Natural killer cell (primary cell): ENCODE data around the gene MORN1. TPM values are rescaled to one million over a fixed set of nuclear protein-coding genes. Genes with fewer than 3 reads are reported as not detected.
A peak's percentile ranks its signal among the peaks of the same experiment; 100 is the strongest.

Experiments
- ATAC-seq, 3 donors: fragments of 150-1000 bp in 2 of 3; fragments of 200-7000 bp in 1 of 3; cut with Tn5 transposase; 1 replicate in 1 of 3; 2 replicates in 2 of 3; pipeline ENCODE4 v1.10.0; 2021; ENCODE audit warnings: mild to moderate bottlenecking in 2 of 3, moderate library complexity in 2 of 3
- DNase-seq, 2 donors: peaks; one replicate each; pipeline versions ENCODE4 v3.0.0 to v3.0.0-alpha.2; 2013 to 2021; ENCODE audit warnings: mixed read lengths in 1 of 2
- H3K27ac ChIP-seq: one replicate; pipeline ENCODE4 v1.5.1; 2013; ENCODE audit warnings: mild to moderate bottlenecking, low read length
- H3K27me3 ChIP-seq: one replicate; pipeline ENCODE4 v1.6.1; 2013; ENCODE audit warnings: low read length; ENCODE audit not compliant: control insufficient read depth, insufficient read depth
- H3K36me3 ChIP-seq: one replicate; pipeline ENCODE4 v1.6.1; 2013; ENCODE audit warnings: low read length; ENCODE audit not compliant: control insufficient read depth, insufficient read depth
- H3K4me1 ChIP-seq: one replicate; pipeline ENCODE4 v1.6.1; 2013; ENCODE audit warnings: low read length; ENCODE audit not compliant: control insufficient read depth, insufficient read depth
- H3K4me3 ChIP-seq: one replicate; pipeline ENCODE4 v1.5.1; 2013; ENCODE audit warnings: low read length
- H3K9me3 ChIP-seq: one replicate; pipeline ENCODE4 v1.6.1; 2013; ENCODE audit warnings: low read length; ENCODE audit not compliant: control insufficient read depth, insufficient read depth
- H3K27ac Mint-ChIP-seq, 2 donors: one replicate each; pipeline ENCODE4 v1.8.0; 2022; ENCODE audit warnings: mild to moderate bottlenecking in 2 of 2, mixed read lengths in 2 of 2, moderate library complexity in 1 of 2
- H3K27me3 Mint-ChIP-seq, 2 donors: one replicate each; pipeline ENCODE4 v1.8.0; 2022; ENCODE audit warnings: low read depth in 2 of 2, mixed read lengths in 2 of 2
- H3K36me3 Mint-ChIP-seq: one replicate; pipeline ENCODE4 v1.8.0; 2022; ENCODE audit warnings: mixed read lengths
- H3K4me1 Mint-ChIP-seq, 2 donors: one replicate each; pipeline ENCODE4 v1.8.0; 2022; ENCODE audit warnings: mixed read lengths in 2 of 2
- H3K4me3 Mint-ChIP-seq: one replicate; pipeline ENCODE4 v1.8.0; 2022; ENCODE audit warnings: mild to moderate bottlenecking, moderate library complexity, mixed read lengths
- H3K9me3 Mint-ChIP-seq, 2 donors: one replicate each; pipeline ENCODE4 v1.8.0; 2022; ENCODE audit warnings: mixed read lengths in 2 of 2
- WGBS: methylation state at CpG from one replicate; pipeline ENCODE4 v1.1.7; 2013; ENCODE audit warnings: missing lambda C conversion rate; ENCODE audit not compliant: insufficient coverage; 5-methylcytosine and 5-hydroxymethylcytosine counted together
- intact Hi-C: fragments of 100-400 bp; cut with micrococcal nuclease; formaldehyde crosslinking; loops from one replicate; pipeline ENCODE4 v1.14.2; 2022
- total RNA-seq, 4 donors: library from RNA; stranded (reverse); fragments of 120-200 nt in 1 of 4; gene quantifications; one replicate each; pipeline versions ENCODE4 v1.2.3 to v1.2.4, GENCODE V29; 2013 to 2022
- TF ChIP-seq, protein P1 (sequence below): fragments of 200-600 bp; IDR thresholded peaks from one replicate; pipeline ENCODE4 v1.8.0; 2022; ENCODE audit warnings: antibody characterized with exemption

Gene MORN1
- total RNA-seq, 3 donors from 2014 or later (not counting 1 experiment from before 2014, with no cell fraction given) = 8.0 to 9.3 (median 8.8) TPM

- DNase-seq (no peak), ATAC-seq (no peak)
- H3K4me3 Mint-ChIP-seq = peak overlapping the region; percentile 92
- no peaks in the 10 kb centered on the region for H3K9me3 Mint-ChIP-seq
- Histone ChIP-seq H3K27ac (no peak overlapping the region), H3K36me3 (no peaks in the 10 kb centered on the region), H3K9me3 (no peaks in the 10 kb centered on the region), H3K4me3 (no peak overlapping the region), H3K4me1 (peaks cover 68% of the 10 kb centered on the region), H3K27me3 (no peaks in the 10 kb centered on the region)
- 76% methylated on average over 9 of the region's 9 CpGs for WGBS
- peaks cover 54 to 67% of the 10 kb centered on the region in 2 donors for H3K4me1 Mint-ChIP-seq
- intact Hi-C loops = loop anchor here (1.0 to 2.0 kb wide), 3 partner anchors 12 to 55 kb away; no protein-coding TSS in a partner anchor
- peak overlapping the region; percentile 95 to 97 for H3K27ac Mint-ChIP-seq
- H3K36me3 Mint-ChIP-seq = no peaks in the 10 kb centered on the region
- TF ChIP-seq, protein P1, sequence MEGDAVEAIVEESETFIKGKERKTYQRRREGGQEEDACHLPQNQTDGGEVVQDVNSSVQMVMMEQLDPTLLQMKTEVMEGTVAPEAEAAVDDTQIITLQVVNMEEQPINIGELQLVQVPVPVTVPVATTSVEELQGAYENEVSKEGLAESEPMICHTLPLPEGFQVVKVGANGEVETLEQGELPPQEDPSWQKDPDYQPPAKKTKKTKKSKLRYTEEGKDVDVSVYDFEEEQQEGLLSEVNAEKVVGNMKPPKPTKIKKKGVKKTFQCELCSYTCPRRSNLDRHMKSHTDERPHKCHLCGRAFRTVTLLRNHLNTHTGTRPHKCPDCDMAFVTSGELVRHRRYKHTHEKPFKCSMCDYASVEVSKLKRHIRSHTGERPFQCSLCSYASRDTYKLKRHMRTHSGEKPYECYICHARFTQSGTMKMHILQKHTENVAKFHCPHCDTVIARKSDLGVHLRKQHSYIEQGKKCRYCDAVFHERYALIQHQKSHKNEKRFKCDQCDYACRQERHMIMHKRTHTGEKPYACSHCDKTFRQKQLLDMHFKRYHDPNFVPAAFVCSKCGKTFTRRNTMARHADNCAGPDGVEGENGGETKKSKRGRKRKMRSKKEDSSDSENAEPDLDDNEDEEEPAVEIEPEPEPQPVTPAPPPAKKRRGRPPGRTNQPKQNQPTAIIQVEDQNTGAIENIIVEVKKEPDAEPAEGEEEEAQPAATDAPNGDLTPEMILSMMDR = no peak
- H3K27me3 Mint-ChIP-seq = no peaks in the 10 kb centered on the region
Observed at GRCh38 chr1:2289607-2290006, 101.7 kb downstream of the MORN1 start.

- TF ChIP-seq, protein P1 = no peak
- H3K9me3 Mint-ChIP-seq = no peaks in the 10 kb centered on the region
- no peaks in the 10 kb centered on the region for H3K36me3 Mint-ChIP-seq
- no peak overlapping the region for H3K4me3 ChIP-seq
- H3K4me3 Mint-ChIP-seq = no peak overlapping the region
- DNase-seq (no peak), ATAC-seq (no peak)
- H3K27me3 ChIP-seq = no peaks in the 10 kb centered on the region
- no peaks in the 10 kb centered on the region for H3K9me3 ChIP-seq
- H3K4me1 ChIP-seq = peaks cover 61% of the 10 kb centered on the region
- 90% methylated on average over 19 of the region's 20 CpGs for WGBS
- intact Hi-C loops = no loop called here
- peak overlapping the region; percentile 18 to 95 for H3K27ac Mint-ChIP-seq
- H3K36me3 ChIP-seq = no peaks in the 10 kb centered on the region
- H3K4me1 Mint-ChIP-seq = peaks cover 52 to 61% of the 10 kb centered on the region in 2 donors
- no peak overlapping the region for H3K27ac ChIP-seq
- no peaks in the 10 kb centered on the region for H3K27me3 Mint-ChIP-seq
Observed at GRCh38 chr1:2288816-2289536, 102.4 kb downstream of the MORN1 start.

DNA sequence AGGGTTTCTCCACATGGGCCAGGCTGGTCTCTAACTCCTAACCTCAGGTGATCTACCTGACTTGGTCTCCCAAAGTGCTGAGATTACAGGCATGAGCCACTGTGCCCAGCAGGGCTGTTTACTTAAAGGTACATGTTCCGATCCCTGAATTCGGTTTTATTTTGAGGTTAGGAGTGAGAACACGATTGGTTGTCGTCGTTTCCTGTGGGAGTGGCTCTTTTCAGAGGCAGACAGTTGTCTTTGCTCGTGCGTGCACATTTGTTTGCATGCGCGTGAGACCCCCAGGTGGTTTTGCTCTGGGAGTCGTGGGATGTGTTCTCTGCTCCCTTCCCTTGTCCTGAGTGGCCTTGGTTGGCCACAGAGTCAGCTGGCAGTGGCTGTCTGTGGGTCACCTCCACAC, 103.0 kb downstream of the MORN1 start:
- Histone ChIP-seq H3K36me3 (no peaks in the 10 kb centered on the region), H3K4me3 (no peak overlapping the region), H3K4me1 (peaks cover 56% of the 10 kb centered on the region), H3K27ac (no peak overlapping the region), H3K9me3 (no peaks in the 10 kb centered on the region), H3K27me3 (no peaks in the 10 kb centered on the region)
- no peaks in the 10 kb centered on the region for H3K27me3 Mint-ChIP-seq
- H3K36me3 Mint-ChIP-seq = no peaks in the 10 kb centered on the region
- H3K4me1 Mint-ChIP-seq = peaks cover 45 to 54% of the 10 kb centered on the region in 2 donors
- ATAC-seq (no peak), DNase-seq (peak in 1 of 2 donors; percentile 55)
- 78% methylated on average over 10 of the region's 10 CpGs for WGBS
- no peaks in the 10 kb centered on the region for H3K9me3 Mint-ChIP-seq
- H3K27ac Mint-ChIP-seq = peak overlapping the region in 1 of 2 donors; percentile 36
- intact Hi-C loops = no loop called here
- no peak overlapping the region for H3K4me3 Mint-ChIP-seq
- TF ChIP-seq, protein P1 = no peak
